ENCODE results near the gene ITGA7.

Gene ITGA7

DNA sequence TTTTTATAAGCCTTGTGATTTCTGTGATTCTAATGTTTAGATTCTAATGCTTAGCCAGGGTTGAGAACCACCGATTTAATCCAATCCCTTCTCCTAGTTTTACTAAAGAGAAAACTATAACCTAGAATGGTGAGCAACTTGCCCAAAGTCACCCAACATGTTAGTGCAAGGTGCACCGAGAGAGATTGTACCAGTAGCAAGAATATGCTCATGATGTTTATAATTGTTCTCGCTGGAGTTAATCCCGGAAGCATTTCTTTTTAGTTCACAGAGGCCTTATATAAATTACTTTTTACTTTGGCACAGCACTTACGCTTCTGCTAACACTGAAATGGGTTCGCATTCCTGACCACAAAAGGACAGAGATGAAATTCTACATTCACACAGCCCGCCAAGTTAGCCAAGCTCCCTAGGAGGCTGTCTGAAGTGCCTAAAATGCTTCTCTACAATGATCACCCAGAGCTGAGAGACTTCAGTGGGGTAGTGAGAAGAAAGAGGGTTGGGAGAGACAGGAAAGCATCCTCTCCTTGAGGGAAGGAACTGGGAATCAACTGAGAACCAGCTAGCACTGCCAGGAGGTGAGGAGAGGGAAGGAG is 7.6 kb upstream of the ITGA7 start:
- TF ChIP-seq, protein P1, sequence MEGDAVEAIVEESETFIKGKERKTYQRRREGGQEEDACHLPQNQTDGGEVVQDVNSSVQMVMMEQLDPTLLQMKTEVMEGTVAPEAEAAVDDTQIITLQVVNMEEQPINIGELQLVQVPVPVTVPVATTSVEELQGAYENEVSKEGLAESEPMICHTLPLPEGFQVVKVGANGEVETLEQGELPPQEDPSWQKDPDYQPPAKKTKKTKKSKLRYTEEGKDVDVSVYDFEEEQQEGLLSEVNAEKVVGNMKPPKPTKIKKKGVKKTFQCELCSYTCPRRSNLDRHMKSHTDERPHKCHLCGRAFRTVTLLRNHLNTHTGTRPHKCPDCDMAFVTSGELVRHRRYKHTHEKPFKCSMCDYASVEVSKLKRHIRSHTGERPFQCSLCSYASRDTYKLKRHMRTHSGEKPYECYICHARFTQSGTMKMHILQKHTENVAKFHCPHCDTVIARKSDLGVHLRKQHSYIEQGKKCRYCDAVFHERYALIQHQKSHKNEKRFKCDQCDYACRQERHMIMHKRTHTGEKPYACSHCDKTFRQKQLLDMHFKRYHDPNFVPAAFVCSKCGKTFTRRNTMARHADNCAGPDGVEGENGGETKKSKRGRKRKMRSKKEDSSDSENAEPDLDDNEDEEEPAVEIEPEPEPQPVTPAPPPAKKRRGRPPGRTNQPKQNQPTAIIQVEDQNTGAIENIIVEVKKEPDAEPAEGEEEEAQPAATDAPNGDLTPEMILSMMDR (IDR thresholded peaks at IDR 0.05; ENCODE audit: low read depth, low read length): no peak
- no peak for DNase-seq (ENCODE audit: extremely low read depth, low read depth)

DNA sequence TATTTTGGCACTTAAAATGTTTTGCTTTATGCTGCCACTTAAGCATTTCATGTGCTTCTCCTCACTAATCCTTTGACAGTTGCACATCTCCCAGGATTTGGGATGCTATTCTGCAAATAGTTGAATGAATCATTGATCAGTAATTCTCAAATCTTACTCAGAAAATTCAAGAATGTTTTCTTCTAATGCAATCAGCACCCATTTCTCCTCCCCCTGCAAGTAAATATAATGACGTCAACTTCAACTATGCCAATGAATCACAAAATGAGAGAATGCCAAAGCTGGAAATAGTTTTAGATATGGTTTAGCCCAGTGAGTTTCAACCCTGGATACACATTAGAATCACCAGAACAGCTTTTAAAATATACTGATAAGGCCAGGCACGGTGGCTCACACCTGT is 6.0 kb upstream of the ITGA7 start:
- TF ChIP-seq, protein P1 (IDR thresholded peaks at IDR 0.05; ENCODE audit: low read depth, low read length): no peak
- no peak for DNase-seq (ENCODE audit: extremely low read depth, low read depth)

GRCh38 chr12:55712700-55713415 is 5.2 kb upstream of the ITGA7 start:
- DNase-seq (ENCODE audit: extremely low read depth, low read depth): no peak
- TF ChIP-seq, protein P1 (IDR thresholded peaks at IDR 0.05; ENCODE audit: low read depth, low read length): no peak

GRCh38 chr12:55711786-55712553 is 4.3 kb upstream of the ITGA7 start:
- TF ChIP-seq, protein P1 (IDR thresholded peaks at IDR 0.05; ENCODE audit: low read depth, low read length): no peak
- no peak for DNase-seq (ENCODE audit: extremely low read depth, low read depth)

DNA sequence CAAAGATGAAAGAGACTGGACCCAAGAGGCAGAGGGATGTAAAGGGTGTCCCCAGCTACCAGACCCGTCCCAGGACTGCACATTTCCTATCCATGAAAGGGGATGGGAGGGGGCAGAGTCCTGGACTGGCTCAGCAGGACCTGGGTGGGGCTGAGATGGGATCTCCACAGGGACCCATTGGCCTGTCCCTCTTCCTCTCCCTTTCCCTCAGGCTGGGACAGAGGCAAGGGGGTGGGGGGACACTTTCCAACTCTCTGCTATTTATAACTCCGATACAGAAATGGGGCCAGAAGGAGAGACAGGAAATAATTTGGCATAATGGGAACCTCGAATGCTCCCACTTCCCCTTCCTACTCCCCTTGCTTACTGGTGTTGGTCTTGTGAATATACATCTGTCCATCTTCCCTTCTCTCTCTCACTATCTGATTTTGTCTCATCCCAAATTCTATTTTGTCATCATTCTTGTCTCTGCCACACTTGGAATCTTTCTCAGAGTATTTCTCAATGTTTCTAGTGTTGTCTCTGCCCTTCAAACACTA is 1.1 kb upstream of the ITGA7 start:
- DNase-seq (ENCODE audit: extremely low read depth, low read depth): no peak
- TF ChIP-seq, protein P1 (IDR thresholded peaks at IDR 0.05; ENCODE audit: low read depth, low read length): no peak

GRCh38 chr12:55707219-55707671 is 459 bp downstream of the ITGA7 start:
- TF ChIP-seq, protein P1 (IDR thresholded peaks at IDR 0.05; ENCODE audit: low read depth, low read length): no peak
- no peak for DNase-seq (ENCODE audit: extremely low read depth, low read depth)
